Measurements from ENCODE around the gene AGTPBP1.
"Not testable (repeated sequence)": the region's sequence is repeated elsewhere in the genome, so short reads cannot be mapped to it uniquely, and the experiment has no call there.

The AGTPBP1 gene

DNA sequence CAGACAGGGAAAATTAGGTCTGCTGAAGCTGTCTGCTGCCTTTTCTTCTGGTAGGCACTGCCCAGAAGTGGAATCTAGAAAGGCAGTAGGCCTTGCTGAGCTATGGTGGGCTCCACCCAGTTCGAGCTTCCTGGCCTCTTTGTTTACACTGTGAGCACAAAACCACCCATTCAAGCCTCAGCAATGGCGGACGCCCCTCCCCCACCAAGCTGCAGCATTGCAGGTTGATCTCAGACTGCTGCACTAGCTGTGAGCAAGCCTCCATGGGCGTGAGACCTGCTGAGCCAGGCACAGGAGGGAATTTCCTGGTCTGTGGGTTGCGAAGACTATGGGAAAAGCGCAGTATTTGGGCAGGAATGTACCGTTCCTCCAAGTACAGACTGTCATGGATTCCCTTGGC, 18.5 kb downstream of the AGTPBP1 start:
- no peak for DNase-seq (ENCODE audit: low spot score)

DNA sequence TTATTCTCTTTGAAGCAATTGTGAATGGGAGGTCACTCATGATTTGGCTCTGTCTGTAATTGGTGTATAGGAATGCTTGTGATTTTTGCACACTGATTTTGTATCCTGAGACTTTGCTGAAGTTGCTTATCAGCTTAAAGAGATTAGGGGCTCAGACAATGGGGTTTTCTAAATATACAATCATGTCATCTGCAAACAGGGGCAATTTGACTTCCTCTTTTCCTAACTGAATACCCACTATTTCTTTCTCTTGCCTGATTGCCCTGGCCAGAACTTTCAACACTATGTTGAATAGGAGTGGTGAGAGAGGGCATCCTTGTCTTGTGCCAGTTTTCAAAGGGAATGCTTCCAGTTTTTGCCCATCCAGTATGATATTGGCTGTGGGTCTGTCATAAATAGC, 22.3 kb downstream of the AGTPBP1 start:
- DNase-seq (ENCODE audit: low spot score) = not testable (repeated sequence)

DNA sequence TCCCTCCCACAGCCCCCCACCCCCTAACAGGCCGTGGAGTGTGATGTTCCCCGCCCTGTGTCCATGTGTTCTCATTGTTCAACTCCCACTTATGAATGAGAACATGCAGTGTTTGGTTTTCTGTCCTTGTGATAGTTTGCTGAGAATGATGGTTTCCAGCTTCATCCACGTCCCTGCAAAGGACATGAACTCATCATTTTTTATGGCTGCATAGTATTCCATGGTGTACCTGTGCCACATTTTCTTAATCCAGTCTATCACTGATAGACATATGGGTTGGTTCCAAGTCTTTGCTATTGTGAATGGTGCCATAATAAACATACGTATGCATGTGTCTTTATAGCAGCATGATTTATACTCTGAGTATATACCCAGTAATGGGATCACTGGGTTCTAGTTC, 23.9 kb downstream of the AGTPBP1 start:
- not testable (repeated sequence) for DNase-seq (ENCODE audit: low spot score)

DNA sequence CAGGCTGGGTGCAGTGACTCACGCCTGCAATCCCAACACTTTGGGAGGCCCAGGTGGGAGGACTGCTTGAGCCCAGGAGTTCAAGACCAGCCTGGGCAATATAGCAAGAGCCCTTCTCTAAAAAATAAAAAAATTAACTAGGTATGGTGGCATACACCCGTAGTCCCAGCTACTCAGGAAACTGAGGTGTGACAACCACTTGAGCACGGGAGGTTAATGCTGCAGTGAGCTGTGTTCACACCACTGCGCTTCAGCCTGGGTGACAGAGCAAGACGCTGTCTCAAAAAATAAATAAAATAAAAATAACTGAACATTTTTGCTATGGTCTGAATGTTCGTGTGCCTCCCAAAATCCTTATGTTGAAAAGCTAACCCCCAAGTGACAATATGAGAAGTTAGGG, 24.5 kb downstream of the AGTPBP1 start:
- DNase-seq (ENCODE audit: low spot score) = no peak

DNA sequence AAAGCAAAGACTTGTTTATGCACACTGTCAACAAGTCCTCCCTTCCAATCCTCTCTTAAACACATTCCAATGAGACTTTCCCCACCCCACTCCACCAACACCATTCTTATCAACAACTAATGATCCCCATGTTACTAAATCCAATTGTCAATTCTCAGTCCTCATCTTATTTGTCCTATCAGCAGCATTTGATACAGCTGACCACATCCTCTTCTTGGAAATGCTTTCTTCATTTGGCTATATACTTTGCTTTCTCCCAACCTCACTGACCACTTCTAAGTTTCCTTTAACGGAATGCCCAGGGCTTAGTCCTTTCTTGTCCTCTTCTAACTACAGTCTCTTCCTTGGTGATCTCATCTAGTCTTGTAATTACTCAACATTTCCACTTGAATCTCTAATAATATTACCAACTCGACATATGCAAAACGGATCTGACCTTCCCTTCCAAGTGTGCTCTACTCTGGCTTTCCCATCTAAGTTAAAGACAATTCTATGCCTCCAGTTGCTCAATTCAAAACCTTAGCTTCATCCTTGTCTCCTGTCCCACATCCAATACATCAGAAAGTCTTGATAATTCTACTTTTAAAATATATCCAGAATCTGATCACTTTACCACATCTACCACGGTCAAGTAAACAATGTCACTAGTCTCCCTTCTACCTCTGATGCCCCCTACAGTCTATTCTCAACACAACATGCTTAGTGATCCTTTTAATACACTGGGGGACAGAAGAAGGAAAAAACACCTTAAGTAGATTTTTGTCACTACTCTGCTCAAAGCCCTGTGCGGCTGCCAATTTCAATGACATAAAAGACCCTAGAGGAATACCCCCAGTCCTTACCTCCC, 25.5 kb downstream of the AGTPBP1 start:
- no peak for DNase-seq (ENCODE audit: low spot score)

DNA sequence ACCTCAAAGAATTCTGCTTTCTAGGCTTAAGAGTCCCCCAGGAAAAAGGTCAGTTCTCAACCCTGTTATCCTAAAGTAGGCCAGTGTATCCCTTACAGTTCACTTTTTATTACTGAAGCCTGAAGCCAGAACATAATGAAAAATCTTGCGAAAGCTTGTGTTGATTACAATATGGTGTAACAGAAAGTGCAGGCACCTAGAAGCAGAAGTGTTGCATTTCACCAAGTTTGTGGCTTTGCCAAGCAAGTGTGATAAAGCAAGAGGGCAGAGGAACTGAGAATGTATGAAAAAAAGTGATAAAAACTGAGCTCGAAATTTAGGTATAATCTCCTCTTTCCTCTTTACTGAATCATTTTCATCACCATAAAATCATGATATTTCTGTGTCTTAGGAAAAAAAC, 26.2 kb downstream of the AGTPBP1 start:
- DNase-seq (ENCODE audit: low spot score) = no peak

DNA sequence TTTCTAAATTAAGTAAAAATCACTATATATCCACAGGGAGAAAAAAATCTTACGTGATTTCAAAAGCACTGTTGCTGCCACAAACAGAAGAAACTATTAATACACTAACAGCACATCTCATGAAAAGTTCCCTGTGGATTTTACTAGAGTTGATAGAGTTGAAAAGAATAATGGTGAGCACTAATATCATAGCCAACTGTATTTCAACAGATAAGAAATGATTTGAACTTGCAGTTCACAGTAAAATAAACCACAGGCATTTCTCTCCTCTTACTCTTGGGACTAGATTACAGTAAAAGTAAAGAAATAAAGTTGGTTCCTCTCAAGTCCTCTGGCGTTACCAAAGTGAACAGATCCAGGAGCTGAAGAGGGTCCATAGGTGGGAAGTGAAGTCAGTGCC, 27.9 kb downstream of the AGTPBP1 start:
- DNase-seq (ENCODE audit: low spot score) = no peak

DNA sequence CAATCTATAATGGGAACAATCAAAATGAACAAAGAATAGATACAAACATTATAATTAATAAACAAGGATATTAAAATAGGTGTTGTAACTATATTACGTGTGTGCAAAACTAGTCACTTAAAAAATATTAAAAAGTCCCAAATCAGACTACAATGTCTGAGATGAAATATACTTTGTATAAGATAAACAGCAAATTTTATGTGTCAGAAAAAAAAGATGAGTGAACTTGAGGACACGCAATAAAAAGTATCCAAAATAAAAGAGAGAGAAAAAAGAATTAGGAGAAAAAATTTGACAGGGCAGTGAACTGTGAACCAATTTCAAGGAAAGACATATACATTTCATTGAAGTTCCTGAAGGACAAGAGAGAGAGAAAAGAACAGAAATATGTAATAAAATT, 37.0 kb downstream of the AGTPBP1 start:
- no peak for DNase-seq (ENCODE audit: low spot score)

DNA sequence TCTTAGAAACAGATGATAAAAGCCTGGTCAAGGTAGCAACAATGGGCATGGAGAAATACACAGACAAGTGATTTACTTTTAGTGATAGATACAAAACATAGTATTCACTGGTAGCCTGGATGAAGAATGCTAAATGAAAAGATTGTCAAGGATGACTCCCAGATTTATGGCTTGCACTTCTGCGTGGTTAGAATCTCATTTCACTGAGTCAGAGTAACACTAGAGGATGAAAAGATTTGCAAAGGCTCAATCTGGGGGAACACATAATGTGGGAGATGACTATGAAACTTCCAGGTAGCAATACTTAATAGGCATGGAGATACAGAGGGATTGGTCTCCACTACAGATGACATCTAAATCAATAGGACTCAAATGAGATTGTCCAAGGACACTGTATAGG, 38.4 kb downstream of the AGTPBP1 start:
- no peak for DNase-seq (ENCODE audit: low spot score)

DNA sequence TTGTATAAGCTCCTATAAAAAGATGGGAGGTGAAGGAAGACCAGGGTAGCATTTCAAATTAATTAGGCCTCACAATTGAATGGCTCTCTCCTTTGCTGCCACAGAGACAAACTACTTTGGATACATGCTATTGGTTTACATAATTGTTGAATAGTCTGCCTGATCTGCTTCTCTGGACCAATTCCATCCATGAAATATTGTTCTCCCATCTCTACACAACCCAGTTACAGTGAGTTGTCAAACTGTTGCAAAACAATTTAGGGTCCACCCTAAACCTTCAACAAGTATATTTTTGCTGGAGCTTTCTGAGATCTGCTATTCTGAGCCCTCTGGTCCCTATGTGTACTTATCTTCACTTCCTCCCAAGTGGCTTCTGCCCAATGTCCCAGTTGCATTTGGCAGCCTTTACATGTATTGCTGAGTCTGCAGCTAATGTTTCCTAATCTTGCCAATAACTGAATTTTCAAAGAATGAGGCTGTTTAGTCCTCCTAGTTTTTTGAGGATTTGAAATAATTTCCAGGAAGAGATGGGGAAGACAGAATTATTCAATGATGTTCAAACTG, 38.9 kb downstream of the AGTPBP1 start:
- DNase-seq (ENCODE audit: low spot score) = no peak

DNA sequence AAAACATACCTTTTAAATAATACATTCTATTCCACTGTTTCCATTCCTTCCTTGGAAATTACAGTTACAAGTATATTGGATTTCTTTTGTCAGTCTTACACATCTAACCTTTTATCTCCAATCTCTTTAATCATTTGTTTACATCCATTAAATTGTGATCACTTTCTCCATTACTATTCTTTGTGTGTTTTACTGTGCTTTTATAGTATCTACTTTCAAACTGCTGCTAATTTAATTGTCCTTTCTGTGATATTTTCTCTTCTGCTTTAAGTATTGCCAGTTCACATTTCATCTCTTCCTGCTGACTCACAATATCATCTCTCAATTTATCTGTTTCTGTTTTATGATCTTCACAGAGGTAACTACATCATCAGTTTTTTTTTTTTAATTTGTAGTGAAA, 39.6 kb downstream of the AGTPBP1 start:
- DNase-seq (ENCODE audit: low spot score) = no peak

DNA sequence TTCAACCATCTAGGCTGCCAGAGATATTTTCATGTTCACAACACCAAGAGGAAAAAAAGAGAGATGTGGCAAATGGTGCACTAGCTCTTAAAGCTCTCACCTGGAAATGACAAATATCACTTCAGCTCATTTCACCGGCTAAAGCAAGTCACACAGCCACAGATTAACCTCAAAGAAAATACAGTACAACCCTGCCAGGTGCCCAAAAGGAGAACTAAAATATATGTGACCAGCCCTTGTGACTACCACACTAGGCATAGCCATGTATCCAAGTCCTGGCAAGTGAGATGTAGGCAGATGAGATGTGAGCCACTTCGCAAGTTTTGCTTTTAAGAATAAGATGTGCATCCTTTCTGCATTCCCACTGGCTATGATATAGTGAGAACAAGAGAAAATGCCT, 41.4 kb downstream of the AGTPBP1 start:
- no peak for DNase-seq (ENCODE audit: low spot score)

DNA sequence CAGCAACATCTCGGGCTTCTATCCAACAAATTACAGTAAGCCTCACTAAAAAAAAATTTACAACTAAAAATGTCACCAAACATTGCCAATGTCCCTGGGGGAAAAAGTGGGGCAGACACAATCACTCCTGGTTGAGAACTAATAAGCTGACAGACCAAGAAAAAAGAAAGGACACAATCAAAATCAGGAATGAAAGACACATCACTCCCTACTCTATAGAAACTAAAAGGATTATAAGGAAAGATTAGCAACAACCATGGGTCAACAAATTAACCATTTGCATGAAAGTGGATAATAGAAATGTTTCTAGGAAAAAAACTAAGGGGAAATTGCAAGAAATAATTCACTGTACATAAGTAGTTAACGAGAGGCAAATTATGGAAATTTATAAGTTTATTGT, 53.4 kb downstream of the AGTPBP1 start:
- DNase-seq (ENCODE audit: low spot score) = no peak

DNA sequence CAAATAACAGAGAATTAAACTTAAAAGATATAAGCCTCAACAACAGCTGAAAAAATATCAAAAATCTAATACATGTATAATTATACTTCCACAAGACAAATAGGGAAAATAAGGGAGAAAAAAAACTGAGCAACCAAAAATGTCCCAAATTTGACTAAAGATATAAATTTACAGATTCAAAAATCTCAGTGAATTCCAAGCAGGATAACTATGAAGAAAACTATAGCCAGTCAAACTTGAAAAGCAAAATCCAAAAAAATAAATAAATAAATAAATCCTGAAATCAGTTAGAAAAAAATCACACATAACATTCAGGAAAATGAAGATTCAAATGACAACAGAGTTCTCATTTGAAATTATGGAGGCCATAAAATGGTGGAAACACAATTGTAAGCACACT, 56.7 kb downstream of the AGTPBP1 start:
- no peak for DNase-seq (ENCODE audit: low spot score)

DNA sequence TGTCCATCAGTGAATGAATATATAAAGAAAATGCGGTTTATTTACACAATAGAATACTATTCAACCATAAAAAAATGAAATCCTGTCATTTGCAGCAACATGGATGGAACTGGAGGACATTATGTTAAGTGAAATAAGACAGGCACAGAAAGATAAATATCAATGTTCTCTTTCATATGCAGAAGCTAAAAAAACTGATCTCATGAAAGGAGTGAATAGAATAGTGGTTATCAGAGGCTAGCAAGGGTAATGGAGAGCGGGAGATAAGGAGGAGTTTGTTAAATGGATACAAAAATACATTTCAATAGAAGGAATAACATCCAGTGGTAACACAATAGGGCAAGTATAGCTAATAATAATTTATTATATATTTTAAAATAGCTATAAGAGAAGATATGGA, 65.0 kb downstream of the AGTPBP1 start:
- no peak for DNase-seq (ENCODE audit: low spot score)

DNA sequence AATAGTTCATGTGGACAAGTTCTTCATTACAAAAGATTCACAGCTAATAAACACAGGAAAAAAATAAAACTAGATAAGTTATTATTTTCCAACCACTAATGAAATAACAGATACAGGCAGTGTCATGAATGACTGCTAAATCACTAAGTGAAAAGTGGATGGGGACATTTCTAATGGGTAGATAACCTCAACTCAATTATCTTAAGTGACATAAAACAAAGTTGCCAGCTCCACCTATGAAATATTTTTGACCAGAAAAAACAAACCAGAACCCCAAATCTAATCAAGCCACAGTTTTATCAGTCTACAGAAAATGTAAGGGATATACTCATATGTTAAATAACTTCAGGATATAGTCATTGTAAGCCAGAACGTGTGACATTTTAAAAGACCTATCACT, 74.4 kb downstream of the AGTPBP1 start:
- no peak for DNase-seq (ENCODE audit: low spot score)

DNA sequence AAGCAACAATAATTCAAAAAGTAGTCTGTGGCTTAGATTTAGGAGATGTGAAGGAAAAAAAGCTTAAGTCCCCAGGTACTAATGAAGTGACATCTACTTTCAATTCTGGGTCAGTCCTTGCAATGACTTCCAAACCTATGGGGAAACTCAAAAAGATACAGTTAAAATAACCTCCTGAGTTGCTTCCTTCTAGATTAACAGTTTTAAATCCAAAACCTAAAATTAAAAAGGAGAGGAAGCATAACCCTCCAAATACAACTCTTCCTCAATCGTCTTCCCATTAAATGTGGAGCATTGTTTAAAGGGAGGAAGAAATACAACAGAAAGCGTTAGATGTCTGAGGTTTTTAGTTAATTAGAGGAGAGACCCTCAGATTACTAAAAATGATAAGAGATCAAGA, 75.7 kb downstream of the AGTPBP1 start:
- DNase-seq (ENCODE audit: low spot score) = no peak

DNA sequence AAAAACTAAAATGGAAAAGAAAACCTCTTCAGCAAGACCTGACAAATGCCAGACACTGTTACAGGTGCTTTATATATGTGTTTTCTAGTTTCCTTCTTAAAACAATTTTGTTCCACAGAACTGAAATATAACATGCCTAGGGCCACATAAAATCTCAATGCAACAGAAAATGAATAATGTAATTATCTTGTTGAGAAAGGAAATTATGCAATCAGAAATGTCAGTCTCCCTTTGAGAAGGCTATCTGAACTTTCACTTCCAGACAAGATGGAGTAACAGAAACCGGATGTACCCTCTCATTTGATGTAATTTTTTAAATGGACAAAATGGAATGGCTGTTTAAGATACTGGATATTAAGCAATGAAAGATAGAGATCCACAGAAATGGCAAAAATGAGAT, 79.2 kb downstream of the AGTPBP1 start:
- no peak for DNase-seq (ENCODE audit: low spot score)

DNA sequence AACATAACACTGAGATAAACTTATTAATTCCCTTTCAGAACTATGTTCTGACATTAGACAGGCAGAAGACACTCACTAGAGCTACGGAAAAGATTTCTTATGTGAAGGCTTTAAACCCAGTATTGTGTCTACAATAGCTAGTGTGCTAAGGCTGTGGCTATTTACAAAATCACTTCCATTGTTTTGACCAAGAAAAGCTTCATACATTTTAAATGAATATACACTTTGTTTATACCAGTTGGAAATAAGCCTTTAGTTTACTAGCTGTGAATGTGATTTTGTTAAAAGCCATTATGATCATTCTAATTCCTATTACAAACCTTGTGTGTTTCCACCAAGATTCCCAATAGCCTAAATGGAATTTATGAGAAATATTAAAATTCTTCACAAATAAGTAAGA, 83.0 kb downstream of the AGTPBP1 start:
- DNase-seq (ENCODE audit: low spot score) = no peak

DNA sequence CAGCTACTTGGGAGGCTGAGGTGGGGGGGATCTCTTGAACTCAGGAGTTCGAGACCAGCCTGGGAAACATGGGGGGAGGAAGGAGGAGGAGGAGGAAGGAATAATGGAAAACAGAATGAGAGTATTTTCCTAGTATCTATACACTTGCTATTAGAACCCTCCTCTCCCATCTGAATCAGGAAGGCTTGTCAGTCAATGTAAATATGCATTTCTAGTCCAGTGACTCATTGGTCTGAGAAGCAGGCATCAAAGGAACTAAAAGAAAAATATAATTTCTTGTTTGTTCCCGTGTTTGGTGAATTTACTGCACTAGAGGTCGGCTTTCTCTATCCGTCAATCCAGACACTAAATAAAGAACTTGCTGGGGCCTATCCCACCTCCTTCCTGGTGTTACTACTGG, 88.6 kb downstream of the AGTPBP1 start:
- no peak for DNase-seq (ENCODE audit: low spot score)

DNA sequence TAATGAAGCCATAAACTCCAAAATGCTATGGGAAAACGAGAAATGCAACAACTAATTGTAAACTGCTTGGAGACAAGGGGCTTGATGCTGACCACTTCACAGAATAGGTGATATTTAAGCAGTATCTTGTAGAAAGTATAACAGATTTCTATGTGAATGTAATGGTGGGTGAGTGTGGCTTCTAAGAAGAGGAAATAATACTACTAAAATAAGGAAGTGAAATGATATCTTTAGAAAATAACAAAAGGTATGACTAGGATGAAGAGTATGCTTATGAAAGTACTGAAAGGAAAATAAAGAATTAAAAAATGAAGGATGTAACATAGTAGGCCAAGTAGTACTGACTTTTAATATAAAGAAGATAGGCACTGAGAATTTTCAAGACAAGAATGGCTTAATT, 94.2 kb downstream of the AGTPBP1 start:
- DNase-seq (ENCODE audit: low spot score) = no peak

DNA sequence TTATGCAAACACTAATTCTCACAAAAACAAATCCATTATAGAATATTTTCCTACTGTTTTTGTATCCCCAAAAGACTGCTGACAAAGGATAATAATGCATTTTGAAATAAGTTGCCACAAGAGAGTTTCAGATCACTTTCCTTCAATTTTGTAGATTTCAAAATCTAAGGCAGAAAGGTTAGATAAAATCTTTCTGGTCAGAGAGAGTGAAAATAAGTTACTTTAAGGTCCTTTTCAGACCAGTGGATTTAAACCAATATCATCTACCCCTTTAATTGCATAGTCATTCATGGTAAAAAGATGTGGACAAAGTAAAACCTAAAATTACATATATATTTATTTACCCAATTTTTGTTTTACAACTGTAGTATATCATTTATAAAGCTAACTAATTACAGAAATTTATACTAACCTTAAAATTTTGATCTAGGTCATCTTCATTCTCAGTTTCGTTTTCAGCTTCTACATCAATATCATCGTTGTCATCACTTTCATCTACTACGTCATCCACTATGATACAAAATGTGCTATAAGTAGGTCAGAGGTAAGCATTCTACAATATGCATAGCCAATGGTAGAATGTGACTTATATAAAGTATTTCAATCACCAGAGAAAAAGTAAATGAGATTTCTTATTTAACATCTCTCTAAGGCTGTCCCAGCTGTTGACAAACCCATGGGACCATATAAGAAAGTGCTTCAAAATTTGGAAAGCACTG, 95.7 kb downstream of the AGTPBP1 start:
- DNase-seq (ENCODE audit: low spot score) = no peak

DNA sequence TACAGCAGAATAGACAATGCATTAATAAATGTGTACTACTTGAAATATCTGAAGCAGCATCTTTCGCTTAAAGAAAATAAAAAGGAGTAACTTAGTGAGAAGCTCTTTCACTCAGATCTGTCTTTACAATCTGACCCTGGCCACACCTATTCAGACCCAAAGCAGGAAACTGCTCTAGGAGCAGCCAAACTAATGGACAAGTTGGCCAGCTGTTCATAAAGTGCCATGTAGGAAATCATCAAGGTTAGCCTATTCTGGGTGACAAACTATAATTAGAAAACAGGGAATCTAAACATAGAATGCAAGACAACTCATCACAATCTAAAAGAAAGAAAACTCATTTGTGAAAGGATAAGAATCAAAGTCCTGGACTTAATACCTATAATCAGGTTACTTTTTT, 101.3 kb downstream of the AGTPBP1 start:
- no peak for DNase-seq (ENCODE audit: low spot score)
